Measurements from ENCODE around the gene IL17RD.

IL17RD gene

DNA sequence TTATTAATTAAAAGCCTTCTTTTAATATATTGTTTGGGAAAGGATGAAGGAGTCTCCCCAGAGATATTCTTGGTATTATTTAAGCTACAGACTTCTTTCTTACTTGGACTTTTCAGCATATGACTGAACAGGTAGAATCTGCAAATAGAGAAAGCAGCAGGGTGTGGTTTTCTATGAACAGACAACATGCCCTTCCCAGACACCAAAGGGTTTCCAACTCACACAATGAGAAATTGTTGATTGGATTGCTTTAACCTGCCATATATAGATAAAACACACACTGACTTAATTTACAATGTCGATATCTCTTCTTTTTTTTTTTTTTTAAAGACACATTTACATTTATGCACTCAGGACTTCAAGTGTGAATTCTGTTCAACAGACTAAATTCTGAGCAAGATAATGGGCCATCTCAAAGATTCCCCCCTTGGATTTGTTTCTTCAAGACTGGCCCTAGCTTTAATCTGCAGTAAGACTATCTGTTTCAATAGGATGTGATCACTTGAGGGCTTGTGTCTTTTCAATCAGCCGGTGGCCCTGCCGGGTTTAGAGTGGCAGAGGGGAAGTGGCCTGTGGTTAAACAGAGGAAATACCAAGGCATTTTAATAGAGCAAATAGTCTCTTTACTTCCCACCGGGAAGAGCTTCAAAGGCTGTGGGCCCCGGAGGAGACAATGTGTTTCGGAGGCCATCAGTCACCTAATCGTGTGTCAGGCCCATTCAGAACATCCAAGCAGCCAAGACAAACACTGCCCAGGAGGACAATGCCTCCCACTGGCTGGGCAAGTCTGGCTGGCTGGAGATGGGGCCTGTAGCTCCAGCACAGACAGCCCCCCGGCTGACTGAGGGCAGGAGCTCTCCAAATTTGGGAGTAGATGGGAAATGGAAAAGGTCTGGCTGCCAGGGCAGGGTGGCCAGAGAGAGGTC, 6.1 kb downstream of the IL17RD start:
- DNase-seq: peak in 1 of 2 donors; percentile 21

DNA sequence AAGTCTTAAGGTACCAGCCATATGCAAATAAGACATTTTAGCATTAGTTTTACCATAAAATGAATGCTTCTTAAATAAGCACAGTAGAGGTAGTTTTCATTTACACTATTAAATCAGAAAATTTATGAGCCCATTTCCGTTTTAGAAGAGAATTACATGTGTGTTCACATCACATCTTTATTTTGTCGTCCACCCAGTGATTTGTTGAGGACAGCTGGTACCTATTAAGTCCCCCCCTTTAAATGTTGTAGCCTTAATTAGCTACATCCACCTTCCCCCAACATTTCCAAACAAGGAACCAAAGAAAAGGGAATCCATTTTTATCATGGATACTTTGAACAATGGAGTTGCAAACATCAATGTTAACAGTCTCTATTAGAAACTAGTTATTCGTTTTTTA, 6.8 kb downstream of the IL17RD start:
- DNase-seq: no peak

DNA sequence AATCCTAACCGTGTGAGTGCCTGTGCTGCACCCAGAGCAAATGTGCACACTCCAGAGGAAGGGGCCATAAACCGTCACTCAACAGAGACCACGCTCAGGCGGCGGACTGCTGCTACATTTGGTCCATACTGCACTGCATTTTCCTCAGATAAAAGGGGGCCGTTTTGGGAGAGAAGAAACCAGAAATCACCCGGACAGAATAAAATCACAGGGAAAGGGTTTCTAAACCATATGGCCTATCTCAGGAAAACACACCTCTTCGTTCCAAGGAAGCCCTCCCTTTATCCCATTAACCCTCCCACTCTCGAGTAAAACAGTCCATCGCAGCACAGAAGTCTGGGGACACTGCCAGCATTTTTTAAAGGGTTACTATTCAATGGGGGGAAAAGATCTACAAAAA, 7.6 kb downstream of the IL17RD start:
- DNase-seq: no peak

DNA sequence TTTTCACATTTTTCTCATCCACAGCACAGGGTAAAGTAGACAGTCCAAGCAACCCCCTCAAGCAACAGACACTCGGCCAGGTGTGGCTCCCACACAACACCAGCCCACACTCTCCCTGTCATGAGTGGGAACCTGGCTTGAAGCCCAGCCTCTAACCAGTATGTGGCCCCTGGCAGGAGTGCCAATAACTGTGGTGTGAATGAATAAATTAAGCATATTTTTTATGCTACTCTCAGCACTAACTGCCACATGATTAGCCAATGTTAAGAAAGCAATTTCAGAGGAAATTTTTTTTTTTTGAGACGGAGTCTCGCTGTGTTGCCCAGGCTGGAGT, 9.9 kb downstream of the IL17RD start:
- DNase-seq: no peak

DNA sequence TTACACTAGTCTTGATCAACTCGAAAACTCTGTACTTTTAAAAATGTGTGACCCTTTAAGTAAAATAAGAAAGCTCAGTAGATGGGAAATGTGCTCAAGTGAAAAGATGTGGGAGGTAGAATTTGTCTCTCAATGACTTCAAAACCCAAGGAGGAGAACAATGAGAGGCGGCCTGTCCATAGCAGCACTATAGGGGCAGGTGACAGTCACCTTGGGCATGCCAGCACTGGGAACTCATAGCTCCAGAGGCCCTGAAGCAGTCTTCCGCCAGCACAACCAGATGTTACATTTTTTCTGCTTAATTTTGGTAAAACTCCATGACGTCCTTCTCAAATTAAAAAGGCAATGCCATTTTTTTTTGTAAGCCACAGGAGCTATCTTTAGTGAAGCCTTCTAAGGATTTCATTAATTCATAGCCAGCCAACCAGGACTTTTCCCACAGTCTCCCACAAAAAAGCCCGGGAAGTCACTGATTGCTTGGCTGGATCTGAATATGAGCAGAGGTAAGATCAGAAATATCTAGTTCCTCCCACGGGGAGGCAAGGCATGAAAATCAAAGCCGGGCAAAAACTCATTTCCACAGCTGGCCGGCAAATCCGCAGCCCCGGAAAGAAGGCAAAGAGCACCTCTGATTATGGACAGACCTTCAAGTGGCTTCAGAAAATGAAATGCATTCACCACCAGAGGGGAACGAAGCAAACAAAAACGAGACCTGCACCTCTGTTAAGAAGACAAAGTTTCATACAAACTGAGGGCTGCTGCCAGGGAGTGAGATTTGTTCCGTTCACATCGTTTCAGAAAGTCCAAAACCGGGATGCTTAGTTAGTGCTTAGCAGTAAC, 10.5 kb downstream of the IL17RD start:
- no peak for DNase-seq

DNA sequence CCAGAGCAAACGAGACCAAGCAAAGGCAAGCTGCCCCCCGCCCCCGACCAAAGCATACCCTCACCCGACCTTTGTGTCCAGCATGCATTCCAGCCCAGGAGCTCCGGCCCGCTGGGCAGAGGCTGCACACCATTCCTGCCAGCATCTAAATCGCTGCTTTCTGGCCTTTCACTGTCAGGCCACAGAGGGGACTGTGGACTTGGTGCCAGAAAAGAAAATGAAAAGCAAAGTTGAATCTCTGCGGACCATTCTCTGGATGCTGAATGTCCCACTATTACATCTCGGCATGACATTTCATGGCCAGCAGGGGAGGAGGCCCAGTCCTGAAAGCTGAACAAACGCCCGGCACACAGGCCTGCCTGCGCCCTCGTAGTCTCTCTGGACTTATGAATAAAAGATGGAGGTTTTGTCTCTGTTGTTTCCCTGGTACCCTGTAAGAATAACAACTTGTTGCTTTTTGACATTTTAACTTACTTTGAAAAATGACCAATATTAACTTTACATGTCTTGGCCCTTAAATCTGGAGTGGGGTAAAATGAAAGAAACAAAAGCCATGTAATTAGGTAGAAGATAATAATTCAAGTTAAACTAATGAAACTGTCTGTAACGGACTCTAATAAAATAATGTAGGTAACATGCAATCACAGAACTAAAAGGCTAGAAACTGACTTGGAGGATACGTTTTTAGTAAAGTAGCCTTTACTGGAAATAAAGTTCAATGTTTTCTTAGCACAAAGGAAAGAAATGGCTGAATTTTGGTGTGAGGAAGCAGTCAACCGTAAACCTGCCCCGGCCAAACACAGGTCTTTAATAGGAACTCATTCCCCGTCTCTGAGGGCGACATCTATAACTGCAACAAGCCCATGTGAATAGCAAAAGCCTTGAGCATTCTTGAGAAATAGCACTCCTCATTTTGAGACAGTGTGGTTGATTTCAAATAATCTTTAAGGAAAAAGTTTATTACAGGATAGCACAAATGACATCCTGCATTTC, 12.7 kb downstream of the IL17RD start:
- DNase-seq: no peak

DNA sequence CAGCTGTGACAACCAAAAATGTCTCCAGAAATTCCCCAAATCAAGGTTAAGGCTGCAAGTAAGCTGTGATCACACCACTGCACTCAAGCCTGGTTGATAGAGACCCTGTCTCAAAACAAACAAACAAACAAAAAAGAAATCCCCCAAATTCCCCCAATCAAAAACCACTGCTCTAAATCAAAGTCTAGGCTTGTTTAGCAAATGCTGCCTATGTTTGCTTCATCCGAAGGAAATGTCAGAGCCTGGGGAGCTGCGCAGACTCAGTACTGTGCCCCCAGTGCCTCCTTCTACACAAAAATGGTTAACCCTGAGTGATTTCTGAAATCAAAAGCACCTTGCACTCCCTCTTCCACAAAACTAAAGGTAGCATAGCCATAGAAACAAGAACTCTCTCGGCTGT, 13.4 kb downstream of the IL17RD start:
- DNase-seq: no peak

DNA sequence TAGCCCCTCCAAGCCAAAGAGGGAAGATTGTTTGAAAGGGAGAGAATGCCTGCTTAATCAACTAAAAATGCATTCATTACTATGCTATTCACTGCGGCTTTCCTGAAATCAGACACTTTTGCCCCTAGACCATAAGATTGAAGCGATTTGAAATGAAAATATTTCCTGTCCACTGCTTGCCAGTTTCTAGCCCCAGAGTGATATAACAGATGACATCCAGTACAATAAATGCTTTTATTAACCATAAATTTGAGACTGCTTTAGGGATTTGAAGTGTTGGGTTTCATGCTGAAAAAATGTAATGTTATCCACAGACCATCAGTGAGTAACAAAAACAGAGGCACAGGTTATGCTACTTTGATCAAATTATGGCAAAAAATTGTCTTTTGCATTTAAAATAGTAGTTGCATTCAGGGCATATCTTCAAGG, 14.1 kb downstream of the IL17RD start:
- no peak for DNase-seq

DNA sequence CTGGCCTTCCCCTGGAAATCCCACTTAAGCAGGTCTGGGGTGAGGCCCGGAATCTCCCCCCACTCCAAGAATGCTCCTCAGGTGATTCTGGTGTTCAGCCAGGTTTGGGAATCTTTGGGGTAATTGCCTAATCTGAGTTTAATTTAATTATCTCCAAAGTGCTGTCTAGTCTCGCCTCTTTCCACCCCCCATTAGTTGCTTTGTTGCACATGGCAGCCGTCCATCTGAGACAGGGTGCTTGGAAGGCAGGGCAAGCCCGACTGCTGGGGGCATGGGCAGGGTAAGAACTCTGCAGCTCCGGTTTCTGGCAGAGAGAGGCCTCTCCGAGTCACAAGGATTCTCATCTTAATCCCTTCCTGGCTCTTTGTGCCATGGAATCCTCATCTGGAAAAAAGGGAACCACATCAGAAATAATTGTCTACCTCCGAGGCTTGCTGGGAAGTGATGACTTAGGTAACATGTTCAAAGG, 15.0 kb downstream of the IL17RD start:
- DNase-seq: no peak

DNA sequence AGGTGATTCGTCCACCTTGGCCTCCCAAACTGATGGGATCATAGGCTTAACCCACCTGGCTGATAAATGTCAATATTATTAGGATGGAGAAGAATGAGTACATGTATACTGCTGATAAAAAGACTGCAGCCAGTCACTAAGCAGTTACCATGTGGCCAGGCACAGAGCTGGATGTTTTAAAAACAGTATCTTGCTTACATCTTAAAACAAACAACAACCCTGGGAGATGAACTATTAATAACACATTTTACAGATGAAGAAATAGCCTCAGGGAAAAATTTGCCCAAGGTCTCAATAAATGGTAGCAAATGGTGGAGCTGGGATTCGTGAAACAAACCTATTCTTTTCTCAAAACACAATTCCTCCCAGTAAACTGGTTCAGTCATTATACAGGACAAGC, 18.1 kb downstream of the IL17RD start:
- DNase-seq: no peak

DNA sequence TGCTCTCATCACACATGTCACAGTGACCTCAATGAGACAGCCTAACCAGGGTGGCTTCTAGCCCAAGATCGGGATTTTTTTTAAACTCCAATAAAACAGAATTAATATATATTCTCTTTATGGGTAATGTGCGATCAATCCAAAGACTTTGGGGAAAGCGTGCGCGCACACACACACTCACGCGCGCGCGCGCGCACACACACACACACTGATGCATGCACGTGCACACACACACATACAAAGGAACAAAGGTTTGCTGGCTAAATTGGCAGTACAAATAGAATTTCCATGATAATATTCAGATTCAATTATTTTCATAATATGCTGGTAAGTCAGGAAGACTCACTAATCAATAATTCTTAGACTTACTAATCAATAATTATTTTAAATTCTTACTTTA, 19.3 kb downstream of the IL17RD start:
- no peak for DNase-seq

DNA sequence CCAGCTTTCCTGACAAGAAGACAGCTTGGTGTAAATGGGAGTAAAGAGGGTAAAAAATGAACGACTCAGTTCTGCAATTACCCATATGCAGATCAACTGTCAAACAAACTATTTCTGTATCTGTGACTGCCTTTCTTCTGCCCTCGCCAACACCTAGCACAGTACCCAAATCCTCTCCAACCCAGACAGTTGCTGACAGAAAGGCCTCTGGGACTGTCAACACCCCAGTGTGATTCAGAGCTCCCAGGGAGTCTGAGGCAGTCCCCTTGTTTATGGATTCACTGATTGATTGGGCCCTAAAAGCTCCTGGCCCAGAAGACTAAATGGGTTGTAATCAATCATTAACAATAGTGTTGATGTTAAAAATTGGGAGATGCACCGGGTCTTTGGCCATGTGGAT, 20.2 kb downstream of the IL17RD start:
- DNase-seq: no peak

DNA sequence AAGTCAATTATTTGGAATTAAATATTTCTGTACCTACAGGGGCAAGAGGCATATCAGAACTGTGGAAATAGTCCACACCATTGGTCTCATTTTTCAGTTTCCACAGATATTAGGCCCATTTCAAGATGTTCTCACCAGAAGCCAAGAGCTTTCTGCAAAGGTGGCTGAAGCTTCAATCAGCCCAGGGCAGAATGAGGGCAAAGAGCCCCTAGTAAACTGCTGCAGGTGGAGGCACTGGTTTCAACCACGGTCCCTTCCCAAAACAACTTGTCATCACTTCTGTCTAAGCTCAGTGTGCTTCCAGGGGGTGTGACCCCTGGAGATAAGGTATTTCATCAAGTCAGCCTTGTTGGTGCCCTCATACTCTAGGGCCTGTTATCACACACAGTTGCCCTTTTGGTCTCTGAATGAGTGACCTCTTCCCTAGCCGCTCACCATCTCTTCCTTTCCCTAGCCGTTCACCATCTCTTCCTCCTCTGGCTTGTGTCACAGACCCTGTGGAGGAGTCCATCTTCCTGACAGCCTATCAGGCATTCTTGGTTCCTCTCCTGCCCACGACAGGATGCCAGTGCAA, 21.2 kb downstream of the IL17RD start:
- DNase-seq: no peak

DNA sequence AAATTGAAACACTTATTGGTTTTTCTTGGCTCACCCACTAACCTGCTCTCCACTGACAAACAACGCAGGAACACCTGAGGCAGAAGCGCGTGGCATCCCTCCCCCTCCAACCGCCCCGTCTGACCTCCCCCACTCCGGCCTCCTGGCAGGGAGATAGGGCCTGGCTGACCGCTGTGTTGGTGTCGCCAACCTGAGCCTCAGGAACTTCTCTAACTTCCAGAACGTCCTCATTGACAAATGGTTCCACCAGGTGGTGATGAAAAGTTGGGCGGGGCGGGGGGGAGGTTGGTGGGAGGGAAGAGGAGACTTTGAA, 22.8 kb downstream of the IL17RD start:
- no peak for DNase-seq

DNA sequence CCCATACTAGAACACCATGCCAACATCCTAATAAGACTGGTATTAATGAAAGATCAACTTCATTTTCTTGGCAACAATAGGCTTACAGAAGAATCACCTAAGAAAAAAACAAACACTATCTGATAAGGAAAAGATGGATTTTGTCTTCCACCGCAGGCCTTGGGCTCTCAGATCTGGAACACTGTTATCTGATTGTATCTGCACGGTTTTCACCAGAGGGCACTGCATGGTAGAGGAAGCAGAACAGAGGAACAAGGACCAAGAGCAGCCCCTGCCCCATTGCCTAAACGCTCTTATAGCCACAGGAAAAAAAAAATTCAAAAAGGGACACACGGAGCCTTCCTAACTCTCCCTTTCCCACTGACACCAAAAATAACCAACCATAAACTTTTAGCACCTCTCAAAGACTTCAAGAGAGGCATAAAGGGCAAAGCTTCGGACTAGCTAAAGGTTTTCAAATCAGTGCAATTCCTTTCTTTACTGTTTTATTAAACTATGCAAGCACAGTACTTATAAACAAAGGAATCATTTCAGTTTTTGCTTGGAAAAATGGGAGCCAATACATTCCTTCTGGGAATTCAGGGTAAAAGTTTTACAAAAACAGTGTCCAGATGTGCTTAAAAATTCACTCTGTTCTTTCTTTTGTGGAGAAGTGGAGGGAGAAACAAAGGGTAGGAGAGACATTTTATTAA, 23.3 kb downstream of the IL17RD start:
- DNase-seq: no peak

DNA sequence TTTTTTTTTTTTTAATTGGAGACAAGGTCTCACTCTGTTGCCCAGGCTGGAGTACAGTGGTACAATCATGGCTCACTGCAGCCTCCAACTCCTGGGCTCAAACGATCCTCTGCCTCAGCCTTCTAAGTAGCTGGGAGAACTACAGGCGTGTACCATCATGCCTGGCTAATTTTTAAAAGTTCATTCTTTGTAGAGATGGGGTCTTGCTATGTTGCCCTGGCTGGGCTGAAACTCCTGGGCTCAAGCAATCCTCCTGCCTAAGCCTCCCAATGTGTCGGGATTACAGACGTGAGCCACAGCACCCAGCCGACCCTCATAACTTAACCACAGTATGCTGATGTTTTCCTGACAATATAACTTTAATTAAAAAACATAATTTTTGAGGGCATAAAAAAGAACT, 24.3 kb downstream of the IL17RD start:
- DNase-seq: no peak

DNA sequence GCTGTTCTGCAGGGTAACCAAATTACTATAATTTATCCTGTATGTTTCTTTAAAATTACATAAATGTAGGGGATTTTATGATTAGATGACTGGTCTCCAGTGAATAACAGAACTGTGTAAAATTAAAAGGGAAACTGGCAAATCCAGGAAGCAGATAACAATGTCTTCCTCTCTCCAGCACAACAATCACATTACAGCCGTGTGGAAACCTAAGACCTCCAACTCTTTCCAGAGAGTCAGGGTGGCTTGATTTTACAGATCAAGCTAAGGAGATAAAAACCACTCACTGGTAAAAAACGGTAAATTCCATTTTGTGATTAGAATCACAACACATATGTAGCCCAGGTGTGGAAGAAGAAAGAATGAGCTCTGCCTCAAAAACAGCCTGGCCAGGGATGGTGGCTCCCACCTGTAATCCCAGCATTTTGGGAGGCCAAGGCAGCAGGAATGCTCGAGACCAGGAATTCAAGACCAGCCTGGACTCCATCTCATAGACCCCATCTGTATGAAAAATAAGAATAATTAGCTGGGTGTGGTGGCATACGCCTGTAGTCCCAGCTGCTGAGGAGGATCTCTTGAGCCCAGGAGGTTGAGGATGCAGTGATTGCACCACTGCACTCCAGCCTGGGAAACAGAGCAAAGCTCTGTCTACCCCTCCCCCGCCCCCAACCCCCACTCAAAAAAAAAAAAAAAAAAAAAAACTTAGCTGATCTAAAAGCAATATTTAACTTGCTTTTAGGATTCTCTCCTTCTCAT, 29.0 kb downstream of the IL17RD start:
- DNase-seq: no peak

DNA sequence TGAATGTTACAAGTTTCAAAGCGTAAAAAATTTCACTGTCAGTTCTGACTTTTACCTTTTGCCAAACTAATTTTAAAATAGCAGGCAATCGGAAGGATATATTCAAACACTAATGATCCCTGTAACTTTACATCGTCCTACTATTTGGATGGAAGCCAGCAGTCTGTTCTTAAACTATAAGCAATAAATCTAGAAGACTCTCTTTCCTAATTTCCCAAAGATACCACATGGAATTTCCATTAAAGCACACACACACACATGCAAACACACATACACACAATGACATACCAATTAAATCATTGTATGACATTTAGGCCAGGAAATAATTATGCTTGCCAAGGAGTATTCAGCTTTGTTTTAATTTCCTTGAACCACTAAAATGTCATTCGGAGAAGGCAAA, 32.0 kb downstream of the IL17RD start:
- no peak for DNase-seq

DNA sequence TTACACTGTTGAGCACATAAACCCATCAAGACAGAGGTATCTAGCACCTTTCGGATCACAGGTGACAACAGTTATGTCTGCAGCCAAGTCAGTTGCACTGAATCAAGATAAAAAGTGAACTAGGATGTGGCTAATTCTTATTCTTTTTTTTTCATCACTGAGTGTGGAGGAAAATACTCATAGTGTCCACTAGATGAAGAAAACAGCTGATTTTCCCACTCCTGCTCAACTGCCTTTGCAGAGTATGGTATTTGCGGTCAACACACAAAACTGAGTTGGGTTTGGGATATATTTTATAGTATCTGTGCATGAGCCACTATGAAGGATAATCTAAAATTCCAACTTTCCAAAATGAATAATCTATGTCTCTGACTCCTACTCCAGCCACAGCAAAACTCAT, 32.5 kb downstream of the IL17RD start:
- DNase-seq: no peak

DNA sequence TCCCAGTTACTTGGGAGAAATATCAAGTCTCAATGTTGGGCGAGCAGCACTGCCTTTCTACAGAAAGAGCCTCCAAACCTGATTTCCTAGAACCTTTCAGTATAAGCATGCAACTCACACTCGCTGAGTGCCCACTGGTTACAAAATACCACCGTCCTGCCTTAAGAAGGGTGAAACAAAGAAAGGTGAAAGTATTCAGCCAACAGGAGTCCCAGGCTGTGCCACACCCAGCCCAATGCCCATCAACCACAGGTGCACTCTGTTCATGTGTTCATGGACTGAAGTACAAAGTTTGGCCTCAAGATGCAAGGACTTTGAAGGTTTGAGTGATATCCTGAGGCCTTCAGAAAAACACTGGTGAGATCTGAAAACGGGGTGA, 34.0 kb downstream of the IL17RD start:
- DNase-seq: no peak

DNA sequence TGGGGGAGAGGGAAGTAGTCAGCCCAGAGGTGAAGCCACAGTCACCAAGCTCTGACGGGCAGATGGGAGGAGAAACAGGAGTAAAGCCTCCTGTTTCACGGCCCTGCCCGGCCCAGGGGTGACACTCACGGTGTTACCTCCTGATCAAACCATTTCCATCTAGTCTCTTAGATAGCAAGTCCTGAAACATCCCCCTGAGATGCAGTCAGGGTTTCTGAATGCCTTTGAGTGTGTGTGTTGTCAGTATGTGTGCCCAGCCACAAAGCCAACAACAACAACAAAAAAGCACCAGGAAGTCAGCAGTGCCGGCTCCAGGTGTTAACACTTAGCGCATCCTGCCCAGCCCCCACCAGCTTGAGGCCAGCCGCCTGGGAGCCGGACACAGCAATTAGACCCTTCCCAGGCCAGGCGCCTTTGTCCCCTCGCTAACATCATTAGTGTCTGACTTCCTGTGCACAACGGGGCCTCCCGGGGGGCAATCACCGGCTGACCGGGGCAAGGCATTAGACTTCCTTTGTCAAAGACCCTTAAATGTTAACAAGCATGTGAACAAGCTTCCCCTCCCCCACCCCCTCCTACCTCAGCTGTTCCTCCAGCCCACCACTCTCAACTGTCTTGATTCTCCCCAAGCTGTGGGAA, 34.5 kb downstream of the IL17RD start:
- no peak for DNase-seq
